Upper lobe of left lung (tissue), 6 donors: Measurements from ENCODE around the gene C5orf63. TPM values are rescaled to one million over a fixed set of nuclear protein-coding genes. Genes with fewer than 3 reads are reported as not detected.

Experiments
- ATAC-seq, 2 donors: fragments of 200-7000 bp; cut with Tn5 transposase; one replicate each; pipeline ENCODE4 v1.9.1; 2022; ENCODE audit warnings: mild to moderate bottlenecking in 2 of 2, moderate library complexity in 2 of 2; ENCODE audit not compliant: low FRiP score in 2 of 2
- DNase-seq, 2 donors: peaks; one replicate each; pipeline ENCODE4 v3.0.0-alpha.2; 2019 to 2020
- H3K27ac ChIP-seq, 4 donors: fragments of 200-600 bp; sonication (generic); one replicate each; pipeline ENCODE4 v1.5.1; 2016 to 2019
- H3K27me3 ChIP-seq, 4 donors: fragments of 200-600 bp; sonication (generic); one replicate each; pipeline ENCODE4 v1.5.1; 2017 to 2019
- H3K36me3 ChIP-seq, 4 donors: fragments of 200-600 bp; sonication (generic); one replicate each; pipeline ENCODE4 v1.5.1; 2016 to 2019
- H3K4me1 ChIP-seq, 4 donors: fragments of 200-600 bp; sonication (generic); one replicate each; pipeline ENCODE4 v1.5.1; 2018 to 2019
- H3K4me3 ChIP-seq, 4 donors: fragments of 200-600 bp; sonication (generic); one replicate each; pipeline ENCODE4 v1.5.1; 2017 to 2019; ENCODE audit warnings: mild to moderate bottlenecking in 2 of 4, moderate library complexity in 1 of 4
- H3K9me3 ChIP-seq, 4 donors: fragments of 200-600 bp; sonication (generic); one replicate each; pipeline ENCODE4 v1.5.1; 2018 to 2019
- EP300 ChIP-seq, 4 donors: sonication (generic); formaldehyde crosslinking; IDR thresholded peaks; one replicate each; pipeline ENCODE4 v1.5.1; 2017; ENCODE audit warnings: antibody characterized with exemption in 4 of 4, control low read depth in 2 of 4
- POLR2A ChIP-seq, 4 donors: fragments of 450-650 bp; IDR thresholded peaks; one replicate each; pipeline ENCODE4 v1.5.1; 2016 to 2017; ENCODE audit warnings: antibody characterized with exemption in 4 of 4, mild to moderate bottlenecking in 2 of 4
- POLR2AphosphoS5 ChIP-seq, 2 donors: sonication (generic); formaldehyde crosslinking; IDR thresholded peaks; one replicate each; pipeline ENCODE4 v1.5.1; 2017; ENCODE audit warnings: antibody characterized with exemption in 2 of 2
- WGBS, 2 donors: methylation state at CpG; one replicate each; pipeline ENCODE4 v1.1.5; 2017 to 2018; 5-methylcytosine and 5-hydroxymethylcytosine counted together
- total RNA-seq, 6 donors: library from RNA; depleted of rRNA in 4 of 6; stranded (reverse); fragments of >200 nt in 4 of 6; gene quantifications; one replicate each; pipeline versions ENCODE4 v1.1.0 to v1.2.1, GENCODE V29; 2016 to 2021
- TF ChIP-seq, protein P1 (sequence below), 6 experiments: fragments of 450-650 bp in 4 of 6; fragments of 200-600 bp in 2 of 6; sonication (generic) in 2 of 6; IDR thresholded peaks; one replicate each; pipeline ENCODE4 v1.5.1; 2016 to 2019; ENCODE audit warnings: antibody characterized with exemption in 6 of 6
- donor health status: DM: no; HTN: no; CAD: no; lungs with moderate emphysema.
- donor health status: DM: no; HTN: yes; CAD: no; lungs with severe emphysema.

Gene C5orf63
- total RNA-seq, 6 donors from 2014 or later = 1.9 to 13.6 (median 6.1) TPM

DNA sequence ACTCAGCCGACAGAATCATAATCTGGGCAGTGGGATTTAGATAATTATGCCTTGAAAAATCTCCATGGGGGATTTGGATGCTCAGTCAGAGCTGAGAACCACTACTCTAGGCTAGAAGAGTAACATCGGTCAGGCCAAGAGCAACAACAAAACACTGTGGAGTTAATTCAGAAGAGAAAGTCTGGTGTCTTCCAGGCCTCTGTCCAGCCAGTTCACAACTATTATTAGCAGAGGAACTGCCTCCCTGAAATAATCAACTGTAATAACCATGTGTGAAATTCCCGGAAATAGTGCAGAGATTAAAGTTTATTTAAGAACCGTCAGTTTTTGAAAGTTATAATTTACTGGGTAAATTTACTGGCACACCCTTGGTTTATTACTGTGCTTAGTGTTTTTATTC is 34.8 kb downstream of the C5orf63 start:
- DNase-seq = no peak
- no peak overlapping the region for H3K27ac ChIP-seq
- H3K4me1 ChIP-seq = peaks cover 0 to 11% (median 4%) of the 10 kb centered on the region in 4 donors
- H3K27me3 ChIP-seq = no peaks in the 10 kb centered on the region
- no peak overlapping the region for H3K4me3 ChIP-seq
- 76 to 79% methylated on average over 4 of the region's 4 CpGs for WGBS, 2 donors
- ATAC-seq = no peak
- no peaks in the 10 kb centered on the region for H3K36me3 ChIP-seq
- H3K9me3 ChIP-seq = no peaks in the 10 kb centered on the region
- TF ChIP-seq POLR2A (IDR thresholded peaks at IDR 0.05) (no peak), POLR2AphosphoS5 (IDR thresholded peaks at IDR 0.05) (no peak), EP300 (IDR thresholded peaks at IDR 0.05) (no peak)
- TF ChIP-seq, protein P1, sequence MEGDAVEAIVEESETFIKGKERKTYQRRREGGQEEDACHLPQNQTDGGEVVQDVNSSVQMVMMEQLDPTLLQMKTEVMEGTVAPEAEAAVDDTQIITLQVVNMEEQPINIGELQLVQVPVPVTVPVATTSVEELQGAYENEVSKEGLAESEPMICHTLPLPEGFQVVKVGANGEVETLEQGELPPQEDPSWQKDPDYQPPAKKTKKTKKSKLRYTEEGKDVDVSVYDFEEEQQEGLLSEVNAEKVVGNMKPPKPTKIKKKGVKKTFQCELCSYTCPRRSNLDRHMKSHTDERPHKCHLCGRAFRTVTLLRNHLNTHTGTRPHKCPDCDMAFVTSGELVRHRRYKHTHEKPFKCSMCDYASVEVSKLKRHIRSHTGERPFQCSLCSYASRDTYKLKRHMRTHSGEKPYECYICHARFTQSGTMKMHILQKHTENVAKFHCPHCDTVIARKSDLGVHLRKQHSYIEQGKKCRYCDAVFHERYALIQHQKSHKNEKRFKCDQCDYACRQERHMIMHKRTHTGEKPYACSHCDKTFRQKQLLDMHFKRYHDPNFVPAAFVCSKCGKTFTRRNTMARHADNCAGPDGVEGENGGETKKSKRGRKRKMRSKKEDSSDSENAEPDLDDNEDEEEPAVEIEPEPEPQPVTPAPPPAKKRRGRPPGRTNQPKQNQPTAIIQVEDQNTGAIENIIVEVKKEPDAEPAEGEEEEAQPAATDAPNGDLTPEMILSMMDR (IDR thresholded peaks at IDR 0.05) = no peak

DNA sequence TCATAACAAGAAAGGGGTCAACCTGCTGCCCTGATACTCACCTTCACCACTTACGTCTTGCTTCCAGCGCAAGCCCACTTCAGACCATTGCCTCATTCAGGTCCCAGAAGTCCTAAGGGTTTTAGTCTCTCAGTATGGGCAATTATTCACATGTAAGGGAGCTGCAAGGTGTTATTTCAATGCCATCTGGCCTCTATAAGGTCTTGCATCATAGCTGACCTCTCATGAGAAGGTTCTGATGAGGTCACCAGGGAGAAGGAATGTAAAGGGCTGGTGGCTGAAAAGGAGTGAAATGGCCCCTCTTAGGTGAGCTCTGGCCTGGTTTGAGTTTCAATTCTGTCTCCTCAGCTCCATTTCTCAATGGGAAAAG is 41.5 kb downstream of the C5orf63 start:
- DNase-seq = peak in 1 of 2 donors; percentile 44
- Histone ChIP-seq H3K4me1 (peaks cover 13 to 21% (median 17%) of the 10 kb centered on the region in 4 donors), H3K27me3 (no peaks in the 10 kb centered on the region), H3K27ac (no peak overlapping the region), H3K4me3 (no peak overlapping the region), H3K9me3 (no peaks in the 10 kb centered on the region), H3K36me3 (no peaks in the 10 kb centered on the region)
- 81 to 93% methylated on average over 2 of the region's 2 CpGs for WGBS, 2 donors
- ATAC-seq = no peak
- TF ChIP-seq POLR2AphosphoS5 (IDR thresholded peaks at IDR 0.05) (peak in 1 of 2 donors; percentile 6), EP300 (IDR thresholded peaks at IDR 0.05) (peak in 1 of 4 donors; percentile 51), POLR2A (IDR thresholded peaks at IDR 0.05) (no peak)
- TF ChIP-seq, protein P1 (IDR thresholded peaks at IDR 0.05) = no peak

DNA sequence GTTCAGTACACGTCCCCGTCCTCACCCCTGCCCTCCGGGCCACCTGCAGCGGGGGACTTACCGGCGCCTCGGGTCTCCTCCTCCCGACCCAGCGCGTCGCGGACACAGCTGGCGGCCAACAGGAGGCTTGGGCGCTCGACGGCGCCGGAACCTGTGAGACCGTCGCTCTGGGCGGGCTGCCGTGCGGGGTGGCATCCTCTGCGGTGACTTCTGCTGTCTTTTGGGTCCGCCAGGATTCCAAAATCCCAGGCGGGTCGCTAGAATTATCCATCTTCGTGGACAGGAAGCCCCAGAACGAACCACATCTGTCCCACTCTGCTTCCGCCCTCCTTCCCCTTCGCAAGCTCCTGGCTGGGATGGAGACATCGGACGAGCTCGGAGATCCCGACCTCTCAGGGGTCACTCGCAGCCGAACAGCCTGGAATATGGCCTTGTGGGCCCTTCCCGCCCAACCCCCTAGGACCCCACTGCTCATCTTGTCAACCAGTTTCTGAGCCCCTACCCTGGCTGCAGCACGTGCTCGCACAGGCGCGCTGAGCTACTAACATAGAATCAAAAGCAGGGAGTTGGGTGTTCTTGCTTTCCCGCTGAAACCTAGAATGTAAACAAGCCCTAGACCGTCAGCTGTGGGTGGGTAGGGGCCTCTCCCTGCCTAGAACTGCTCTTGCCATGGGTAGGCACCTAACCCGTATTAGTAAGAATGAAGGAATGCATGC is 42.0 kb downstream of the C5orf63 start:
- DNase-seq (peak; percentile 24 to 87), ATAC-seq (peak; percentile 8 to 19)
- 25 to 37% methylated on average over 30 to 31 of the region's 45 CpGs for WGBS, 2 donors
- peak overlapping the region; percentile 49 to 83 (median 64) for H3K4me3 ChIP-seq
- H3K4me1 ChIP-seq = peaks cover 13 to 21% (median 17%) of the 10 kb centered on the region in 4 donors
- no peaks in the 10 kb centered on the region for H3K36me3 ChIP-seq
- TF ChIP-seq EP300 (IDR thresholded peaks at IDR 0.05) = no peak
- no peak for TF ChIP-seq POLR2A (IDR thresholded peaks at IDR 0.05)
- TF ChIP-seq, protein P1 (IDR thresholded peaks at IDR 0.05) = no peak
- no peak for TF ChIP-seq POLR2AphosphoS5 (IDR thresholded peaks at IDR 0.05)
- peak overlapping the region; percentile 86 to 91 (median 88) for H3K27ac ChIP-seq
- H3K27me3 ChIP-seq = no peaks in the 10 kb centered on the region
- H3K9me3 ChIP-seq = no peaks in the 10 kb centered on the region

DNA sequence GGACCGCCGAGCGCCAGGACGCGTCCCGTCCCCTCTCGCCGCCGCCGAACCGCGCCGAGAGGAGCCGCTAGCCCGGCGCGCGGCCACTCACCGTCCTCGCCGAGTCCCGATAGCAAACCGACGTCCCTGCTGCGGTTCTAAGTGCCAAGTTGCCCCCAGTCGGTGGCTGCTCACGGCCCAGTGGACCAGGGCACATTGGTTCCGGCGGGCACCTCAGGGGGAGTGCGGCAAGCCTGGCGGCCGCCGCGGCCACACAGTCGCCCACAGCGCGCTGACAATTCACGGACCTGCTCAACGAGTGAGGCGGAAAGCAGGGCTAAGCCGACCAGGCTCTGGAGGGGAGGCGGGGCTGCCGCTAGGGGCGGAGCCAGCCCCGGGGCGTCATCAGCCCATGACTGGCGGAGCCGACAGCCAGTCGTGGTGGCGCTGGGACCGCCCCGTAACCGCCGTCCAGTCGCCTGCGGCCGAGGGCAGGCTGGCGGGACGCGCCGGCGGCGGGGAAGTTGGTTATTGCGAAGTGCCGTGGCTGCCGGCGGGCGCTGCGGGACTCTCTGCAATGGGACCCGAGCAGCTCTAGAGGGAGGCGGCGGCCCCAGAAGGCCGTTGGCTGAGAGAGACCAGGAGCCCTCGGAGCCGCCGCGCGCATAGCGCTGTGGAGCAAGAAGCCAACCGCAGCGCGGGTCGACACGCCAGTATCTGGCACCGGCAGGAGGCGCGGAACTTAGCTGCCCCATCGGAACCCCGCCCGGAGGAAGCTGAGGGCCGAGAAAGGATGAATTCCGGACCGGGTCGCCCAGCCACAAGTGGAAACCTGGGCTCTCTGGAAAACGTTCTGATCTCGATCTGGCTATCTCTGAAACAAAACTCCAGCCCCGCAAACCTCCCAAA is 42.8 kb downstream of the C5orf63 start, which contains the start of gene MARCHF3:
TSS of gene MARCHF3 (minus strand) at position 300 of the 888 bp plus-strand sequence. CDS start 112,387 bp downstream, outside the sequence.
- H3K27me3 ChIP-seq = no peaks in the 10 kb centered on the region
- H3K4me3 ChIP-seq = peak within 1 kb of the TSS; percentile 56 to 83 (median 64)
- peak; percentile 99 for ATAC-seq
- H3K4me1 ChIP-seq = peaks cover 13 to 21% (median 17%) of the 10 kb centered on the region in 4 donors
- H3K9me3 ChIP-seq = no peaks in the 10 kb centered on the region
- DNase-seq = peak; percentile 96 to 100
- TF ChIP-seq EP300 (IDR thresholded peaks at IDR 0.05) (peak in 1 of 4 donors; percentile 9), POLR2AphosphoS5 (IDR thresholded peaks at IDR 0.05) (peak; percentile 78 to 98), POLR2A (IDR thresholded peaks at IDR 0.05) (peak in 3 of 4 donors; percentile 82 to 98 (median 96))
- TF ChIP-seq, protein P1 (IDR thresholded peaks at IDR 0.05) = peak in 5 of 6 experiments; percentile 11 to 62 (median 55)
- peak within 1 kb of the TSS; percentile 86 to 91 (median 88) for H3K27ac ChIP-seq
- 0 to 2% methylated on average over 27 to 28 of the region's 97 CpGs for WGBS, 2 donors
- no peaks in the 10 kb centered on the region for H3K36me3 ChIP-seq
